ENCODE data around the gene NBEAL1.

GRCh38 chr2:203045867-203046266, 31.2 kb downstream of the NBEAL1 start:
- TF ChIP-seq POLR2A (IDR thresholded peaks at IDR 0.05; ENCODE audit: low read depth, low read length) (no peak), TAF1 (IDR thresholded peaks at IDR 0.05; ENCODE audit: borderline replicate concordance, low read depth, low read length) (no peak)

Measured in GM12892 (cell line).